ENCODE results near the gene GRIA3.

GRIA3 gene

GRCh38 chrX:123189338-123189737 is 5.3 kb downstream of the GRIA3 start:
- Histone ChIP-seq H3K27ac (ENCODE audit: low read length, poor library complexity, severe bottlenecking) (no peak overlapping the region), H3K79me1 (replicated peaks; ENCODE audit: low read length, poor library complexity, severe bottlenecking) (no peaks in the 10 kb centered on the region), H3K9me3 (ENCODE audit: control insufficient read depth, low read length) (no peaks in the 10 kb centered on the region), H3K9ac (ENCODE audit: low read length) (no peak overlapping the region), H2BK15ac (ENCODE audit: low read depth, poor library complexity, severe bottlenecking) (no peak overlapping the region), H3K4me2 (ENCODE audit: low read length, poor library complexity, severe bottlenecking) (no peak overlapping the region), H3K27me3 (ENCODE audit: control insufficient read depth in 1 of 2, insufficient read depth in 1 of 2, low read length in 2 of 2) (peaks cover 0 to 4% of the 10 kb centered on the region in 2 experiments), H3K23ac (ENCODE audit: low read length in 2 of 2) (no peak overlapping the region), H3K36me3 (ENCODE audit: control insufficient read depth in 1 of 2, insufficient read depth in 2 of 2, low read depth in 1 of 2, low read length in 2 of 2) (peaks cover 0 to 19% of the 10 kb centered on the region in 2 experiments), H2BK5ac (ENCODE audit: low read depth, low read length, poor library complexity, severe bottlenecking) (no peak overlapping the region), H3K18ac (ENCODE audit: low read depth in 1 of 2, low read length in 2 of 2) (no peak overlapping the region), H3K4me3 (ENCODE audit: insufficient read depth in 1 of 2, low read depth in 1 of 2, low read length in 2 of 2) (no peak overlapping the region), H2BK120ac (ENCODE audit: low read depth, low read length) (no peak overlapping the region), H2BK12ac (ENCODE audit: low read length in 2 of 2) (no peak overlapping the region), H2AFZ (ENCODE audit: low read depth, low read length) (no peak overlapping the region), H4K91ac (ENCODE audit: low read length) (no peak overlapping the region), H3K14ac (ENCODE audit: low read length in 2 of 2) (no peak overlapping the region), H3K4ac (ENCODE audit: low read depth in 1 of 2, low read length in 2 of 2) (no peak overlapping the region), H3K4me1 (ENCODE audit: control insufficient read depth, insufficient read depth, low read depth, low read length) (peaks cover 3% of the 10 kb centered on the region), H4K8ac (ENCODE audit: low read length) (no peak overlapping the region), H2AK5ac (ENCODE audit: low read length, severe bottlenecking) (no peak overlapping the region)
- 92% methylated on average over 8 of the region's 8 CpGs for WGBS
- no peak for DNase-seq

- Histone ChIP-seq H3K4me3 (ENCODE audit: insufficient read depth in 1 of 2, low read depth in 1 of 2, low read length in 2 of 2) (no peak overlapping the region), H3K36me3 (ENCODE audit: control insufficient read depth in 1 of 2, insufficient read depth in 2 of 2, low read depth in 1 of 2, low read length in 2 of 2) (peaks cover 0 to 26% of the 10 kb centered on the region in 2 experiments), H3K14ac (ENCODE audit: low read length in 2 of 2) (no peak overlapping the region), H3K79me1 (replicated peaks; ENCODE audit: low read length, poor library complexity, severe bottlenecking) (no peaks in the 10 kb centered on the region), H2AFZ (ENCODE audit: low read depth, low read length) (no peak overlapping the region), H3K9ac (ENCODE audit: low read length) (no peak overlapping the region), H2BK12ac (ENCODE audit: low read length in 2 of 2) (no peak overlapping the region), H2BK5ac (ENCODE audit: low read depth, low read length, poor library complexity, severe bottlenecking) (no peak overlapping the region), H3K27ac (ENCODE audit: low read length, poor library complexity, severe bottlenecking) (no peak overlapping the region), H3K27me3 (ENCODE audit: control insufficient read depth in 1 of 2, insufficient read depth in 1 of 2, low read length in 2 of 2) (peaks cover 0 to 4% of the 10 kb centered on the region in 2 experiments), H2AK5ac (ENCODE audit: low read length, severe bottlenecking) (no peak overlapping the region), H3K9me3 (ENCODE audit: control insufficient read depth, low read length) (no peaks in the 10 kb centered on the region), H2BK120ac (ENCODE audit: low read depth, low read length) (no peak overlapping the region), H3K4me2 (ENCODE audit: low read length, poor library complexity, severe bottlenecking) (no peak overlapping the region), H3K23ac (ENCODE audit: low read length in 2 of 2) (no peak overlapping the region), H3K18ac (ENCODE audit: low read depth in 1 of 2, low read length in 2 of 2) (no peak overlapping the region), H2BK15ac (ENCODE audit: low read depth, poor library complexity, severe bottlenecking) (no peak overlapping the region), H3K4me1 (ENCODE audit: control insufficient read depth, insufficient read depth, low read depth, low read length) (no peaks in the 10 kb centered on the region), H3K4ac (ENCODE audit: low read depth in 1 of 2, low read length in 2 of 2) (no peak overlapping the region), H4K8ac (ENCODE audit: low read length) (no peak overlapping the region), H4K91ac (ENCODE audit: low read length) (no peak overlapping the region)
- WGBS = 63% methylated on average over 6 of the region's 6 CpGs
- no peak for DNase-seq
These were observed 6.0 kb downstream of the GRIA3 start for GRCh38 chrX:123190096-123190495.

DNA sequence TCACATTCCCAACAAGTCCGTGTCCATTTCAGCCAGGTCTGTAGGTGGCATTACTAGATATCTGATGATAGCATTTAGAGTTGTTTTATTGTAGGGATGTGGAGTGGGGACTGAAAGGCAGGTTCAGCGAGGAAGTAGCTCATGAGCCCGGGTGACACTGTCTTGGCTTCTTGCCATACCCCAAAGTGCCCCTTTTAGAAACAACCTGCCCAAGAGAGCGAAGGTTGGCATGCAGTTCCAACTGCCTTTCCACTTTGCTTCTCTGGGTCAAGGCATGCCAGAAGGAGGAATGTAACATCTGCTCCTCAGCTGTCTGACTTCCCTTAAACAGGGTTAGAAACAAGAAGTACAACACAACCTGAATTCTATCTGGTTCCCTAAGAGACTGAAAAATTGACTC is 9.0 kb downstream of the GRIA3 start:
- Histone ChIP-seq H3K27me3 (ENCODE audit: control insufficient read depth in 1 of 2, insufficient read depth in 1 of 2, low read length in 2 of 2) (no peaks in the 10 kb centered on the region), H3K18ac (ENCODE audit: low read depth in 1 of 2, low read length in 2 of 2) (no peak overlapping the region), H3K36me3 (ENCODE audit: control insufficient read depth in 1 of 2, insufficient read depth in 2 of 2, low read depth in 1 of 2, low read length in 2 of 2) (peaks cover 0 to 28% of the 10 kb centered on the region in 2 experiments), H4K91ac (ENCODE audit: low read length) (no peak overlapping the region), H3K4me3 (ENCODE audit: insufficient read depth in 1 of 2, low read depth in 1 of 2, low read length in 2 of 2) (no peak overlapping the region), H3K9ac (ENCODE audit: low read length) (no peak overlapping the region), H3K14ac (ENCODE audit: low read length in 2 of 2) (no peak overlapping the region), H3K79me1 (replicated peaks; ENCODE audit: low read length, poor library complexity, severe bottlenecking) (no peaks in the 10 kb centered on the region), H3K4ac (ENCODE audit: low read depth in 1 of 2, low read length in 2 of 2) (no peak overlapping the region), H2BK15ac (ENCODE audit: low read depth, poor library complexity, severe bottlenecking) (no peak overlapping the region), H2BK5ac (ENCODE audit: low read depth, low read length, poor library complexity, severe bottlenecking) (no peak overlapping the region), H3K23ac (ENCODE audit: low read length in 2 of 2) (no peak overlapping the region), H3K4me1 (ENCODE audit: control insufficient read depth, insufficient read depth, low read depth, low read length) (no peaks in the 10 kb centered on the region), H3K27ac (ENCODE audit: low read length, poor library complexity, severe bottlenecking) (no peak overlapping the region), H2AFZ (ENCODE audit: low read depth, low read length) (no peak overlapping the region), H4K8ac (ENCODE audit: low read length) (no peak overlapping the region), H3K9me3 (ENCODE audit: control insufficient read depth, low read length) (no peaks in the 10 kb centered on the region), H2BK12ac (ENCODE audit: low read length in 2 of 2) (no peak overlapping the region), H2BK120ac (ENCODE audit: low read depth, low read length) (no peak overlapping the region), H3K4me2 (ENCODE audit: low read length, poor library complexity, severe bottlenecking) (no peak overlapping the region), H2AK5ac (ENCODE audit: low read length, severe bottlenecking) (no peak overlapping the region)
- DNase-seq = no peak
- WGBS = 85% methylated on average over 3 of the region's 4 CpGs

DNA sequence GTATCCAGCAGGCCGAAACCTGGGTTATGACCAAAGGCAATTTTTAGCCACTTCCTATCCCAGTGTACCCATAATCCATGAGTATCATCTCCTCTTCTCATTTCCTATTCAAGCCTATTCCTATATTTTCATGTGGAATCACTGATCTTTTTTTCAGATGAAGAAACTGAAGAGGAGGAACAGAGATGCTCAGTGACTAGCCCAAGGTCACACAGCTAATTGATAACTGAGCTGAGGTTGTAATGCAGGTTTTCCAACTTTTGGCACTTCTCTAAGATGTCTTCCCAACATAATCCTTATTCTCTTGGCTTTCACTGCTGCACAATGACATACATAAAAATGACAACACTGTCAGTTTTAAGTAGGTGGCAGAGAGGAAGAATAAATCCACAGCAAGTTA is 15.3 kb downstream of the GRIA3 start:
- H3K36me3 ChIP-seq (ENCODE audit: control insufficient read depth in 1 of 2, insufficient read depth in 2 of 2, low read depth in 1 of 2, low read length in 2 of 2) = peaks cover 0 to 21% of the 10 kb centered on the region in 2 experiments
- H3K27ac ChIP-seq (ENCODE audit: low read length, poor library complexity, severe bottlenecking) = no peak overlapping the region
- H2BK15ac ChIP-seq (ENCODE audit: low read depth, poor library complexity, severe bottlenecking) = no peak overlapping the region
- no peak overlapping the region for H2BK5ac ChIP-seq (ENCODE audit: low read depth, low read length, poor library complexity, severe bottlenecking)
- no peak overlapping the region for H3K4ac ChIP-seq (ENCODE audit: low read depth in 1 of 2, low read length in 2 of 2)
- DNase-seq = no peak
- H4K8ac ChIP-seq (ENCODE audit: low read length) = no peak overlapping the region
- no peak overlapping the region for H3K23ac ChIP-seq (ENCODE audit: low read length in 2 of 2)
- no peak overlapping the region for H4K91ac ChIP-seq (ENCODE audit: low read length)
- no peak overlapping the region for H3K4me3 ChIP-seq (ENCODE audit: insufficient read depth in 1 of 2, low read depth in 1 of 2, low read length in 2 of 2)
- H3K4me2 ChIP-seq (ENCODE audit: low read length, poor library complexity, severe bottlenecking) = no peak overlapping the region
- no peak overlapping the region for H2AFZ ChIP-seq (ENCODE audit: low read depth, low read length)
- H2AK5ac ChIP-seq (ENCODE audit: low read length, severe bottlenecking) = no peak overlapping the region
- no peaks in the 10 kb centered on the region for H3K4me1 ChIP-seq (ENCODE audit: control insufficient read depth, insufficient read depth, low read depth, low read length)
- H3K9me3 ChIP-seq (ENCODE audit: control insufficient read depth, low read length) = no peaks in the 10 kb centered on the region
- no peak overlapping the region for H2BK12ac ChIP-seq (ENCODE audit: low read length in 2 of 2)
- no peak overlapping the region for H3K18ac ChIP-seq (ENCODE audit: low read depth in 1 of 2, low read length in 2 of 2)
- H3K14ac ChIP-seq (ENCODE audit: low read length in 2 of 2) = no peak overlapping the region
- no peak overlapping the region for H3K9ac ChIP-seq (ENCODE audit: low read length)
- no peaks in the 10 kb centered on the region for H3K27me3 ChIP-seq (ENCODE audit: control insufficient read depth in 1 of 2, insufficient read depth in 1 of 2, low read length in 2 of 2)
- no peaks in the 10 kb centered on the region for H3K79me1 ChIP-seq (replicated peaks; ENCODE audit: low read length, poor library complexity, severe bottlenecking)
- no peak overlapping the region for H2BK120ac ChIP-seq (ENCODE audit: low read depth, low read length)
- WGBS = no CpG with 5 or more reads among the region's 1 CpG
